Transverse colon (tissue), 4 donors: ENCODE results near the gene BMPER. TPM values are rescaled to one million over a fixed set of nuclear protein-coding genes. Genes with fewer than 3 reads are reported as not detected.

Source experiments
- DNase-seq: peaks from one replicate; pipeline ENCODE4 v3.0.0-alpha.2; 2019
- H3K27ac ChIP-seq, 4 donors: fragments of 200-600 bp; sonication (generic); 2 replicates each; pipeline ENCODE4 v1.5.1; 2016 to 2018; ENCODE audit warnings: inconsistent platforms in 4 of 4
- H3K27me3 ChIP-seq: fragments of 200-600 bp; sonication (generic); 2 replicates; pipeline ENCODE4 v1.5.1; 2017; ENCODE audit warnings: inconsistent platforms
- H3K36me3 ChIP-seq, 4 donors: fragments of 200-600 bp; sonication (generic); 2 replicates each; pipeline ENCODE4 v1.5.1; 2017 to 2019; ENCODE audit warnings: inconsistent platforms in 4 of 4
- H3K4me1 ChIP-seq, 4 donors: fragments of 200-600 bp; sonication (generic); 2 replicates each; pipeline ENCODE4 v1.5.1; 2017 to 2020; ENCODE audit warnings: inconsistent platforms in 4 of 4
- H3K4me3 ChIP-seq, 4 donors: fragments of 200-600 bp; sonication (generic); 1 replicate in 1 of 4; 2 replicates in 3 of 4; pipeline versions ENCODE4 v1.5.1 to v1.6.1; 2017 to 2019; ENCODE audit warnings: inconsistent platforms in 4 of 4
- H3K9me3 ChIP-seq, 2 donors: fragments of 200-600 bp; sonication (generic); 2 replicates each; pipeline ENCODE4 v1.5.1; 2017 to 2019; ENCODE audit warnings: inconsistent platforms in 2 of 2
- CTCF ChIP-seq, 5 experiments: fragments of 200-600 bp in 3 of 5; fragments of 450-650 bp in 2 of 5; sonication (generic) in 3 of 5; IDR thresholded peaks; 1 replicate in 2 of 5; 2 replicates in 3 of 5; pipeline ENCODE4 v1.5.1; 2016 to 2017; ENCODE audit warnings: antibody characterized with exemption in 5 of 5, inconsistent platforms in 3 of 5, mild to moderate bottlenecking in 2 of 5, moderate library complexity in 1 of 5
- EP300 ChIP-seq: sonication (generic); formaldehyde crosslinking; IDR thresholded peaks from one replicate; pipeline ENCODE4 v1.6.1; 2017; ENCODE audit warnings: antibody characterized with exemption, low read depth
- POLR2A ChIP-seq: fragments of 450-650 bp; IDR thresholded peaks from one replicate; pipeline ENCODE4 v1.6.1; 2016; ENCODE audit warnings: antibody characterized with exemption, mild to moderate bottlenecking, moderate library complexity
- POLR2AphosphoS5 ChIP-seq, 3 donors: sonication (generic); formaldehyde crosslinking; IDR thresholded peaks; one replicate each; pipeline ENCODE4 v1.6.1; 2016; ENCODE audit warnings: antibody characterized with exemption in 3 of 3
- WGBS, 2 donors: methylation state at CpG; one replicate each; pipeline ENCODE4 v1.1.5; 2018; ENCODE audit warnings: low coverage in 1 of 2; 5-methylcytosine and 5-hydroxymethylcytosine counted together
- in situ Hi-C, 4 donors: fragments of 200-750 bp; cut with MboI; loops; one replicate each; pipeline versions ENCODE4 v1.15.0 to v1.15.1; 2017; ENCODE audit warnings: low sequenced_read_pairs in 3 of 4, low pct_ligation_motif_present in 1 of 4, low pct_unique_long_range_greater_than_20kb in 1 of 4
- intact Hi-C: fragments of 100-400 bp; cut with DNase I; formaldehyde crosslinking; loops from one replicate; pipeline ENCODE4 v1.15.1; 2023; ENCODE audit warnings: low total_unique reads
- total RNA-seq, 4 donors: library from RNA; depleted of rRNA; stranded (reverse); fragments of >200 nt; gene quantifications; one replicate each; pipeline ENCODE4 v1.1.0, GENCODE V29; 2016

The BMPER gene
- total RNA-seq, 4 donors from 2014 or later: 1.00 to 2.5 (median 1.8) TPM

DNA sequence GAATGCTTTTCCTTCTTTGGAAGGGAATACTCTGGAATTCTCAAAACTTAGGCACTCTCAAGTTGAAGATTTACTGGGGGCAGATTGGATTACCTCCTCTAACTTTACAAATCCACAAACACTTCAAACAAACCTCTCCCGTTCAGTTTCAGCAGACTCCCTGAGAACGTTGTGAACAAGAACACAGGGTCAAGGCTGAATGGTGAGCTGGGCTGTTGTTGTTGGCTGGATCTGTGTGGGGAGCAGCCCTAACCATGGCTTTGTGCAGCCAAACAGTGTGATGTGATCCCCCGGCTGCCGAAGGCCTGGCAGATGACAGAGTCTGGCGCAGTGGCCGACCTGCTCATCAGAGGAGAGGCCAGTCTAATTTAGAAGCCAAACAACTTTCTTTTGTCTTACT, 93.1 kb downstream of the BMPER start:
- DNase-seq: no peak
- TF ChIP-seq CTCF (IDR thresholded peaks at IDR 0.05): no peak
- no peak for TF ChIP-seq POLR2A
- TF ChIP-seq EP300: no peak
- no peak for TF ChIP-seq POLR2AphosphoS5 (IDR thresholded peaks at IDR 0.05)
- Histone ChIP-seq H3K9me3 (no peaks in the 10 kb centered on the region), H3K36me3 (no peaks in the 10 kb centered on the region), H3K27me3 (no peaks in the 10 kb centered on the region), H3K4me1 (no peaks in the 10 kb centered on the region), H3K4me3 (no peak overlapping the region), H3K27ac (no peak overlapping the region)
- in situ Hi-C loops (no loop called here), intact Hi-C loops (no loop called here)
- 67 to 76% methylated on average over 3 to 6 of the region's 6 CpGs for WGBS, 2 donors

GRCh38 chr7:34011017-34011695, 105.8 kb downstream of the BMPER start:
- TF ChIP-seq POLR2AphosphoS5 (IDR thresholded peaks at IDR 0.05) (no peak), CTCF (IDR thresholded peaks at IDR 0.05) (no peak), EP300 (no peak), POLR2A (no peak)
- intact Hi-C loops: no loop called here
- H3K9me3 ChIP-seq: no peaks in the 10 kb centered on the region
- in situ Hi-C loops: no loop called here
- H3K27me3 ChIP-seq: no peaks in the 10 kb centered on the region
- 59 to 70% methylated on average over 3 of the region's 3 CpGs for WGBS, 2 donors
- H3K27ac ChIP-seq: no peak overlapping the region
- no peak overlapping the region for H3K4me3 ChIP-seq
- no peaks in the 10 kb centered on the region for H3K4me1 ChIP-seq
- no peaks in the 10 kb centered on the region for H3K36me3 ChIP-seq
- no peak for DNase-seq

DNA sequence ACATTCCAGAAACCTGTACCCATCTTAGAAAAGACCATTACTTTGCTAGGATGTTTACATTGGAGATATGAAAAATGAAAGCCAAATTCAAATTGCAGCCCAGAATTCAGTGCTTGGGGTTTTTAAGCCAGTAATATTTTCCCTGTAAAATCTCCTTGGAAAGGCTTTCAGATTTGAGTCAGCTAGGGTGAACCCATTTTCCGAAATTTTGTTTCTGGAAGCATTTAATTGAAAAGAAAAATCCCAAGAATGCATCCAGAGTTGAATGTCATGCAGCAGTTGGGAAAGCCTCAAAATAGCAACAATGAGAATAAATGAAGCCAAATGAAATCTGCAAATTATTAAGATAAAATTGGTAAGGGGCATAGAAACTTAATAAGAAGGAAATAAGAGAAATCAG, 106.4 kb downstream of the BMPER start:
- Histone ChIP-seq H3K4me1 (no peaks in the 10 kb centered on the region), H3K9me3 (no peaks in the 10 kb centered on the region), H3K36me3 (no peaks in the 10 kb centered on the region), H3K4me3 (no peak overlapping the region), H3K27ac (no peak overlapping the region), H3K27me3 (no peaks in the 10 kb centered on the region)
- 65 to 71% methylated on average over 1 of the region's 1 CpG for WGBS, 2 donors
- TF ChIP-seq POLR2A (no peak), POLR2AphosphoS5 (IDR thresholded peaks at IDR 0.05) (no peak), EP300 (no peak), CTCF (IDR thresholded peaks at IDR 0.05) (no peak)
- no peak for DNase-seq
- in situ Hi-C loops (no loop called here), intact Hi-C loops (no loop called here)

- no peak for DNase-seq
- Histone ChIP-seq H3K27ac (no peak overlapping the region), H3K36me3 (no peaks in the 10 kb centered on the region), H3K4me1 (no peaks in the 10 kb centered on the region), H3K9me3 (no peaks in the 10 kb centered on the region), H3K4me3 (no peak overlapping the region), H3K27me3 (no peaks in the 10 kb centered on the region)
- no peak for TF ChIP-seq CTCF (IDR thresholded peaks at IDR 0.05)
- TF ChIP-seq POLR2AphosphoS5 (IDR thresholded peaks at IDR 0.05): no peak
- TF ChIP-seq POLR2A: no peak
- no peak for TF ChIP-seq EP300
- 92 to 100% methylated on average over 1 of the region's 1 CpG for WGBS, 2 donors
- intact Hi-C loops: no loop called here
- in situ Hi-C loops: no loop called here
Observed at GRCh38 chr7:34013421-34013820, 108.1 kb downstream of the BMPER start.
